IMR-90 (cell line): ENCODE data around the gene CSPG5. TPM values are rescaled to one million over a fixed set of nuclear protein-coding genes. Genes with fewer than 3 reads are reported as not detected.

Experiments
- ATAC-seq: fragments of 200-7000 bp; cut with Tn5 transposase; 2 replicates; pipeline ENCODE4 v1.9.1; 2020; ENCODE audit warnings: low read depth, mild to moderate bottlenecking, moderate library complexity
- BruUV-seq: library from RNA; stranded (reverse); fragments of 400-500 nt; replicated peaks from 2 replicates; lab custom pipeline; 2021; lab: Mats Ljungman, UMichigan
- CTCF ChIA-PET: fragments of 300-600 bp; formaldehyde crosslinking; extraction: SDS; loops from one replicate; lab custom pipeline; 2021; ENCODE audit warnings: antibody characterized with exemption; lab: Yijun Ruan, JAX
- POLR2A ChIA-PET: fragments of 300-600 bp; sonication (Branson Sonifier 250); formaldehyde crosslinking; loops from one replicate; lab custom pipeline; 2022; ENCODE audit warnings: antibody characterized with exemption; ENCODE audit not compliant: unreplicated experiment; lab: Charles Lee
- DNase-seq: peaks from one replicate; pipeline ENCODE4 v3.0.0; 2013
- H2AFZ ChIP-seq: replicated peaks from 2 replicates; pipeline ENCODE3; 2013; ENCODE audit warnings: low read length, mild to moderate bottlenecking; ENCODE audit not compliant: poor library complexity
- H2AK5ac ChIP-seq: 2 replicates; pipeline ENCODE4 v1.6.1; 2013; ENCODE audit warnings: low read depth, low read length, inconsistent platforms
- H2AK9ac ChIP-seq: replicated peaks from 2 replicates; pipeline ENCODE3; 2013; ENCODE audit warnings: mild to moderate bottlenecking, low read depth, low read length, moderate library complexity; ENCODE audit not compliant: poor library complexity
- H2BK120ac ChIP-seq: 2 replicates; pipeline ENCODE4 v1.6.1; 2013; ENCODE audit warnings: low read depth, low read length, inconsistent platforms
- H2BK15ac ChIP-seq: 3 replicates; pipeline ENCODE4 v1.6.1; 2013; ENCODE audit warnings: low read depth, low read length, inconsistent platforms
- H2BK20ac ChIP-seq: 2 replicates; pipeline ENCODE4 v1.6.1; 2013; ENCODE audit warnings: low read depth, mild to moderate bottlenecking, inconsistent platforms, low read length, moderate library complexity
- H2BK5ac ChIP-seq: 2 replicates; pipeline ENCODE4 v1.6.1; 2013; ENCODE audit warnings: mild to moderate bottlenecking, low read depth, low read length, inconsistent platforms; ENCODE audit not compliant: poor library complexity, severe bottlenecking
- H3K14ac ChIP-seq: replicated peaks from 2 replicates; pipeline ENCODE4 v1.6.1; 2013; ENCODE audit warnings: low read depth, low read length, inconsistent platforms
- H3K18ac ChIP-seq: 2 replicates; pipeline ENCODE4 v1.6.1; 2013; ENCODE audit warnings: low read depth, low read length, control low read depth
- H3K23ac ChIP-seq: 2 replicates; pipeline ENCODE4 v1.6.1; 2013; ENCODE audit warnings: low read depth, low read length, inconsistent platforms
- H3K27ac ChIP-seq: 2 replicates; pipeline ENCODE4 v1.5.1; 2013; ENCODE audit warnings: mild to moderate bottlenecking, control low read depth, low read length; ENCODE audit not compliant: insufficient read depth
- H3K27me3 ChIP-seq: 2 replicates; pipeline ENCODE4 v1.6.1; 2013; ENCODE audit warnings: low read length; ENCODE audit not compliant: control insufficient read depth, insufficient read depth
- H3K36me3 ChIP-seq: 2 replicates; pipeline ENCODE4 v1.6.1; 2013; ENCODE audit warnings: low read length, mixed read lengths; ENCODE audit not compliant: control insufficient read depth, insufficient read depth
- H3K4ac ChIP-seq: 2 replicates; pipeline ENCODE4 v1.6.1; 2013; ENCODE audit warnings: low read depth, low read length, inconsistent platforms
- H3K4me1 ChIP-seq: 2 replicates; pipeline ENCODE4 v1.6.1; 2013; ENCODE audit warnings: low read length, mixed read lengths; ENCODE audit not compliant: control insufficient read depth, insufficient read depth
- H3K4me2 ChIP-seq: 2 replicates; pipeline ENCODE4 v1.6.1; 2013; ENCODE audit warnings: low read depth, mild to moderate bottlenecking, control low read depth, low read length, moderate library complexity
- H3K4me3 ChIP-seq: 2 replicates; pipeline ENCODE4 v1.5.1; 2013; ENCODE audit warnings: low read depth, mild to moderate bottlenecking, control low read depth, low read length, moderate library complexity; ENCODE audit not compliant: insufficient read depth
- H3K56ac ChIP-seq: 2 replicates; pipeline ENCODE4 v1.6.1; 2013; ENCODE audit warnings: low read length, inconsistent platforms; ENCODE audit not compliant: insufficient read depth; ENCODE audit errors: extremely low read depth
- H3K79me1 ChIP-seq, 2 experiments: 2 replicates each; pipeline ENCODE4 v1.6.1; 2013; ENCODE audit warnings: low read length in 2 of 2, inconsistent platforms in 1 of 2, low read depth in 1 of 2
- H3K9ac ChIP-seq: 2 replicates; pipeline ENCODE4 v1.6.1; 2013; ENCODE audit warnings: low read depth, low read length, control low read depth
- H3K9me1 ChIP-seq: 2 replicates; pipeline ENCODE4 v1.6.1; 2013; ENCODE audit warnings: low read length, inconsistent platforms; ENCODE audit not compliant: insufficient read depth
- H3K9me3 ChIP-seq: 2 replicates; pipeline ENCODE4 v1.6.1; 2013; ENCODE audit warnings: low read length; ENCODE audit not compliant: control insufficient read depth, insufficient read depth
- H4K20me1 ChIP-seq: 2 replicates; pipeline ENCODE4 v1.6.1; 2013; ENCODE audit warnings: low read length, inconsistent platforms; ENCODE audit not compliant: insufficient read depth
- H4K5ac ChIP-seq: 2 replicates; pipeline ENCODE4 v1.6.1; 2013; ENCODE audit warnings: mild to moderate bottlenecking, low read depth, low read length, control low read depth
- H4K8ac ChIP-seq, 2 experiments: 2 replicates each; pipeline ENCODE4 v1.6.1; 2013; ENCODE audit warnings: low read depth in 2 of 2, low read length in 2 of 2, control low read depth in 1 of 2, inconsistent platforms in 1 of 2
- H4K91ac ChIP-seq: 2 replicates; pipeline ENCODE4 v1.6.1; 2013; ENCODE audit warnings: low read depth, low read length, inconsistent platforms; ENCODE audit not compliant: insufficient read depth
- BHLHE40 ChIP-seq: fragments of 150-350 bp; IDR thresholded peaks from 2 replicates; pipeline ENCODE4 v1.6.1; 2016; ENCODE audit warnings: mild to moderate bottlenecking, low read depth, low read length
- WGBS, 2 experiments: methylation state at CpG; one replicate each; pipeline versions ENCODE4 v1.1.5 to v1.1.7; 2013; ENCODE audit warnings: missing lambda C conversion rate in 2 of 2; ENCODE audit not compliant: insufficient read length in 1 of 2; ENCODE audit errors: extremely low coverage in 2 of 2; 5-methylcytosine and 5-hydroxymethylcytosine counted together
- dilution Hi-C: fragments of 300-500 bp; cut with HindIII; formaldehyde crosslinking; loops from one replicate; pipeline ENCODE4 v1.14.3; 2018; ENCODE audit warnings: low sequenced_read_pairs; ENCODE audit not compliant: unreplicated experiment
- in situ Hi-C: fragments of 300-500 bp; cut with MboI; formaldehyde crosslinking; loops from 3 replicates; pipeline ENCODE4 v1.14.3; 2019; ENCODE audit warnings: low sequenced_read_pairs, inconsistent platforms, mixed read lengths
- intact Hi-C: fragments of 100-400 bp; cut with micrococcal nuclease; formaldehyde crosslinking; loops from 2 replicates; pipeline ENCODE4 v1.10.0; 2022
- polyA plus RNA-seq, 3 experiments: library from polyadenylated mRNA; depleted of rRNA; stranded (reverse); fragments of >200 nt; gene quantifications; 2 replicates each; pipeline ENCODE4 v1.2.3, GENCODE V29; 2012; ENCODE audit warnings: low replicate concordance in 1 of 3
- total RNA-seq: library from RNA; depleted of rRNA; stranded (reverse); fragments of >200 nt; gene quantifications from 2 replicates; pipeline ENCODE4 v1.2.3, GENCODE V29; 2012
- TF ChIP-seq, protein P1 (sequence below): fragments of 150-350 bp; IDR thresholded peaks from 2 replicates; pipeline ENCODE4 v1.6.1; 2017; ENCODE audit warnings: mild to moderate bottlenecking, antibody characterized with exemption, low read length, low read depth

Gene CSPG5
- total and polyA plus RNA-seq, 2 of the 4 experiments (the other 2 are of a cell fraction) = under 0.01 to 0.10 TPM

DNA sequence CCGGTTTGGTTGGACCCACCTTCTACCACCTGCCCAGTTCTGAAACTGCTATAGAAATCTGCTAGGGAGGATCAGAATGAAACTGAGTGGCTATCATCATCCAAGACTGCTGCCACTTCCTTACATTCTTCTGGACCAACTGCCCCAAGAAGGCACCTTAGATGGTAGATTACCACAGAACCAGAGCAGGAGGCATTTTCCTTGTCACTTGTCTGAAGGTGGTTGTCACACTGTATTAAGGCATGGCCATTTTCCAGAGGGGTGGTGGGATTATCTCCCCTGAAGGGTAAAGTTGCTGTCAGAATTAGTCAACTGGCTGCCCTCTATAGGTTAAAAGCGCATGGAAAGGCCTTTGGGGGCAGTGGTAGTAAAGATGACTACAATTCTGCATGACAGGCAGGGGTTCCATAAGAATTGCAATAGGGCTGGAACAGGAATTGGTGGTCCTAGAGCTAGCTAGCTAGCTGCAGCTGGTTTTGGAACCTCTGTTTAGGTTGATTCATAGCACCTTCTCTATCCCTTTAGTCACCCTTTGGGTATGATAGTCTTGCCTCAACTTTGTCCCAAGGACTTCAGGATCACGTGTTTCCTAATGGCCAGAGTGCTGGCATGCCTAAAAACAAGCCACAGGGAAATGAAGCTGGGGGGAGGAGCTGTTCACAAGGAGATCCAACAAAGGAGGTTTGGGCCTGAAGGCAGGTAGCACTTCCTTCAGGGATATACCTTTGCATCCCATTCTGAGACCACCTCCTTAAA, 4.8 kb upstream of the CSPG5 start:
- no TSS peak for BruUV-seq
- H3K79me1 ChIP-seq = no peaks in the 10 kb centered on the region
- TF ChIP-seq, protein P1, sequence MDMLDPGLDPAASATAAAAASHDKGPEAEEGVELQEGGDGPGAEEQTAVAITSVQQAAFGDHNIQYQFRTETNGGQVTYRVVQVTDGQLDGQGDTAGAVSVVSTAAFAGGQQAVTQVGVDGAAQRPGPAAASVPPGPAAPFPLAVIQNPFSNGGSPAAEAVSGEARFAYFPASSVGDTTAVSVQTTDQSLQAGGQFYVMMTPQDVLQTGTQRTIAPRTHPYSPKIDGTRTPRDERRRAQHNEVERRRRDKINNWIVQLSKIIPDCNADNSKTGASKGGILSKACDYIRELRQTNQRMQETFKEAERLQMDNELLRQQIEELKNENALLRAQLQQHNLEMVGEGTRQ = peak; percentile 30; the same call in 1 of the 2 replicates
- TF ChIP-seq BHLHE40 = no peak
- H3K27me3 ChIP-seq = peaks cover 21% of the 10 kb centered on the region
- H4K20me1 ChIP-seq = peaks cover 6% of the 10 kb centered on the region
- no peak overlapping the region for H2BK15ac ChIP-seq
- H3K14ac ChIP-seq = no peak overlapping the region
- peaks cover 20% of the 10 kb centered on the region for H3K36me3 ChIP-seq
- H4K8ac ChIP-seq = no peak overlapping the region
- no peak overlapping the region for H3K4ac ChIP-seq
- H2BK20ac ChIP-seq = no peak overlapping the region
- H4K5ac ChIP-seq = no peak overlapping the region
- H3K27ac ChIP-seq = no peak overlapping the region
- intact Hi-C loops = no loop called here
- in situ Hi-C loops = no loop called here
- no peak overlapping the region for H2BK120ac ChIP-seq
- dilution Hi-C loops = no loop called here
- no peak overlapping the region for H3K18ac ChIP-seq
- H3K9ac ChIP-seq = no peak overlapping the region
- no peaks in the 10 kb centered on the region for H3K4me1 ChIP-seq
- no peak overlapping the region for H3K56ac ChIP-seq
- ChIA-PET CTCF (no interaction called here), POLR2A (no interaction called here)
- no peaks in the 10 kb centered on the region for H3K9me3 ChIP-seq
- peak; percentile 19 for DNase-seq
- H2AK9ac ChIP-seq = no peak overlapping the region
- H3K4me2 ChIP-seq = no peak overlapping the region
- H2AFZ ChIP-seq = no peak overlapping the region
- H4K91ac ChIP-seq = no peak overlapping the region
- no peaks in the 10 kb centered on the region; the same call in none of the 2 replicates for H3K9me1 ChIP-seq
- H3K4me3 ChIP-seq = no peak overlapping the region
- no peak overlapping the region for H2AK5ac ChIP-seq
- no peak for ATAC-seq
- H2BK5ac ChIP-seq = no peak overlapping the region
- WGBS, 2 experiments = 57% methylated on average over 1 of the region's 3 CpGs; no CpG with 5 or more reads in 1 of the 2 experiments
- no peak overlapping the region for H3K23ac ChIP-seq
